Breast epithelium (tissue), 3 donors: ENCODE data around the gene DPP4.

Experiments
- POLR2A ChIP-seq: fragments of 450-650 bp; IDR thresholded peaks from one replicate; pipeline ENCODE4 v1.6.1; 2016; ENCODE audit warnings: antibody characterized with exemption, mild to moderate bottlenecking, moderate library complexity
- POLR2AphosphoS5 ChIP-seq, 3 donors: sonication (generic); formaldehyde crosslinking; IDR thresholded peaks; one replicate each; pipeline ENCODE4 v1.6.1; 2017; ENCODE audit warnings: antibody characterized with exemption in 3 of 3
- TF ChIP-seq, protein P1 (sequence below), 3 donors: fragments of 450-650 bp; IDR thresholded peaks; one replicate each; pipeline ENCODE4 v1.5.1; 2016 to 2017; ENCODE audit warnings: antibody characterized with exemption in 3 of 3, mild to moderate bottlenecking in 3 of 3, moderate library complexity in 3 of 3

DNA sequence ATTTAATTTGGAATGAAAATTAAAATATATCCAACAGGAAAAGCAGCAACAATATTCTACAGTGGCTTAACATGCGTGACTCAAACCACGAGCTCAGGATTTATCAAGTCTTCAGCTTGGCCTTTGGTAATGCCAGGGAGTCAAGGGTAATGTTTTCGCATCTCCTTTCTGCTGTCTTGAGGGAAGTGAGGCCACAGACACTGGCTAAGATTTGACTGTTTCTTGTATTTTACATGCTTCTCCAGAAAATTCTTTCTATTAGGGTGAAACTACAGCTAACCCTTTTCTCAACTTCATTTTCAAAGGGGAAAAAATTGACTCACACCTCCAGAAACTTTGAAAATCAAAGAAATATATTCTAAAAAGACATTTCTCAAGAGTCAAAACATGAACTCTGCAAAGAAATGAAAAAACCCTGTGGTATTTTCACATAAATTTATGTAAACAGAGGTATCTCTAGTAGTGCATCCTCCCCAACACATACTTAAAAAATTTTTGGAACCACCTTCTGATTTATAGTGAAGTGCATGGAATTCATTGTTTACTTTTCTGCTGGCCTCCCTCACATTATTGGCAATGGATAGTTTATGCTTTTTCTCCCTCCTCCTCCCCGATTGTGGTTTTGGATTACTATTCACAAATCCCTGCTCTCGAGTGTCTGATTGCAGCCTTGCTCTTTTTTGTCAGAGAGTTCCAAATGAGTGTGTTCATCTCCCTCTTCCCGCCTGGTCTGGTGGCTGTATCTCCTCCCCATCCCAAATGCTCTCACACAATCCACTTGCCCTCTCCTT is 48.7 kb downstream of the DPP4 start:
- TF ChIP-seq, protein P1, sequence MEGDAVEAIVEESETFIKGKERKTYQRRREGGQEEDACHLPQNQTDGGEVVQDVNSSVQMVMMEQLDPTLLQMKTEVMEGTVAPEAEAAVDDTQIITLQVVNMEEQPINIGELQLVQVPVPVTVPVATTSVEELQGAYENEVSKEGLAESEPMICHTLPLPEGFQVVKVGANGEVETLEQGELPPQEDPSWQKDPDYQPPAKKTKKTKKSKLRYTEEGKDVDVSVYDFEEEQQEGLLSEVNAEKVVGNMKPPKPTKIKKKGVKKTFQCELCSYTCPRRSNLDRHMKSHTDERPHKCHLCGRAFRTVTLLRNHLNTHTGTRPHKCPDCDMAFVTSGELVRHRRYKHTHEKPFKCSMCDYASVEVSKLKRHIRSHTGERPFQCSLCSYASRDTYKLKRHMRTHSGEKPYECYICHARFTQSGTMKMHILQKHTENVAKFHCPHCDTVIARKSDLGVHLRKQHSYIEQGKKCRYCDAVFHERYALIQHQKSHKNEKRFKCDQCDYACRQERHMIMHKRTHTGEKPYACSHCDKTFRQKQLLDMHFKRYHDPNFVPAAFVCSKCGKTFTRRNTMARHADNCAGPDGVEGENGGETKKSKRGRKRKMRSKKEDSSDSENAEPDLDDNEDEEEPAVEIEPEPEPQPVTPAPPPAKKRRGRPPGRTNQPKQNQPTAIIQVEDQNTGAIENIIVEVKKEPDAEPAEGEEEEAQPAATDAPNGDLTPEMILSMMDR (IDR thresholded peaks at IDR 0.05), result no peak
- no peak for TF ChIP-seq POLR2AphosphoS5 (IDR thresholded peaks at IDR 0.05)
- TF ChIP-seq POLR2A, result no peak
